ENCODE results near the gene TBC1D8. TPM values are rescaled to one million over a fixed set of nuclear protein-coding genes. Genes with fewer than 3 reads are reported as not detected.

TBC1D8 gene
- total and polyA plus RNA-seq, 2 of the 8 experiments (the other 6 are each of a cell fraction or from before 2014, with no cell fraction given), result 20.8 to 21.8 TPM

DNA sequence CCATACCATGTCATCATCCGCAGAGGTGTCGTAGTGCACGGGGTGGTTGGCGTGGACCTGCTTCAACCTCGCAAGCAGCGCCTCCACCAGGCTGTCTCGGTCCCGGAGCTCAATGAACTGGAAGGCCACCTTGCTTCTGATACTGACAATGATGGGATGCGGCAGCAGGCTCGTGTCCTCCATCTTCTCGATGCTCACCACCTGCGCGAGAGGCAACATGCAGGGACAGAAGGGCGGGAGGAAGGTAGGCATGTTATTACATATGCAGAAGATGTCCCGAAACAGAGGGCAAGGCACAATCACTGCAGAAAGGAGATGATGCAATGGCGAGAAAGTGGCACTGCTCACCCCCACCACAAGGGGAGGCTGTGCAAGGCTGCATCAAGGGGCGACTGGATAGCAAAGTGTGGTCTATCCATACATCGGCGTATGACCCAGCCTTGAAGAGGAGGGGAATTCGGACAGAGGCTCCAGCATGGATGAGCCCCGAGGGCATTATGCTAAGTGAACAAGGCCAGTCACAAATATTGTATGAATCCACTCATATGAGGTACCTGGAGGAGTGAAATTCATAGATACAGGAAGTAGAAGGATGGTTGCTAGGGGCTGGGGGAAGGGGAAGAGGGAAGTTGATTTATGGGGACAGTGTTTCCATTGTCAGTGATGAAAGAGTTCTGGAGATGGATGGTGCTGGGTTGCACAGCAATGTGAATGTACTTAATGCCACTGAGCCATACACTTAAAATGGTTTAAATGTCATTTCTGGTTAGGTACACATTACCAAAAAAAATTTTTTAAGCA lies 112.5 kb downstream of the TBC1D8 start:
- peak overlapping the region; percentile 93 for H2BK12ac ChIP-seq (ENCODE audit: low read depth, low read length)
- CTCF ChIA-PET (ENCODE audit: partially characterized antibody), result interaction anchor here (0.6 to 5.2 kb wide), 36 partner anchors 8 to 605 kb away, joined by 3 to 64 read pairs (median 6); partner anchors contain the start of gene TBC1D8
- no peak for TF ChIP-seq TAF7 (optimal IDR thresholded peaks at IDR 0.05; ENCODE audit: borderline replicate concordance, low read depth, low read length)
- TF ChIP-seq RNF2 (IDR thresholded peaks at IDR 0.05; ENCODE audit: borderline replicate concordance, low read depth, low read length, missing control alignments, poor library complexity, severe bottlenecking), result no peak
- TF ChIP-seq KDM5A (IDR thresholded peaks at IDR 0.05; ENCODE audit: low read length), result no peak
- TF ChIP-seq EGR1 (IDR thresholded peaks at IDR 0.05; ENCODE audit: borderline replicate concordance, low read depth, low read length), result no peak
- no peak for TF ChIP-seq SIX5 (IDR thresholded peaks at IDR 0.05; ENCODE audit: low read depth, low read length)
- no peak for TF ChIP-seq GTF2F1 (IDR thresholded peaks at IDR 0.05; ENCODE audit: borderline replicate concordance, low read depth, low read length)
- TF ChIP-seq ZNF274 (IDR thresholded peaks at IDR 0.05; ENCODE audit: borderline replicate concordance, extremely low read depth, low read length), result no peak
- TF ChIP-seq NRF1 (IDR thresholded peaks at IDR 0.05; ENCODE audit: low read depth, low read length), result no peak
- no peak for TF ChIP-seq GABPA (IDR thresholded peaks at IDR 0.05; ENCODE audit: borderline replicate concordance, insufficient read depth, low read length)
- TF ChIP-seq RBBP5 (IDR thresholded peaks at IDR 0.05; ENCODE audit: borderline replicate concordance, low read depth, low read length), result no peak
- TF ChIP-seq MAFK (IDR thresholded peaks at IDR 0.05; ENCODE audit: low read depth, low read length), result no peak

More for the DNA sequence above, 112.5 kb downstream of the TBC1D8 start:
- FAIRE-seq (no peak), DNase-seq (ENCODE audit: low read depth in 1 of 2, low spot score in 2 of 2) (peak in 1 of 2 experiments; percentile 68)
- Histone ChIP-seq H2BK120ac (replicated peaks; ENCODE audit: low read depth, low read length) (no peak overlapping the region), H2BK15ac (ENCODE audit: low read length) (no peak overlapping the region), H3K9ac (replicated peaks in 1 of 4; ENCODE audit: extremely low read depth in 1 of 4, low read depth in 3 of 4, low read length in 3 of 4) (no peak overlapping the region), H2AK5ac (ENCODE audit: low read depth, low read length) (peak overlapping the region; percentile 18; the same call in 1 of the 2 replicates), H3K36me3 (ENCODE audit: control insufficient read depth in 2 of 4, insufficient read depth in 4 of 4, low read length in 3 of 4) (peaks cover 0 to 4% (median 0%) of the 10 kb centered on the region in 4 experiments; a peak in 2 of 8 replicates), H3K4me3 (ENCODE audit: extremely low read depth in 1 of 4, insufficient read depth in 2 of 4, low read depth in 3 of 4, low read length in 4 of 4) (no peak overlapping the region), H2AFZ (ENCODE audit: low read length) (no peak overlapping the region), H3K4me2 (ENCODE audit: insufficient read depth in 1 of 2, low read depth in 2 of 2, low read length in 2 of 2) (no peak overlapping the region), H4K91ac (replicated peaks; ENCODE audit: insufficient read length, low read length) (peak overlapping the region; percentile 75), H3K23me2 (ENCODE audit: low read depth, low read length) (no peaks in the 10 kb centered on the region), H4K8ac (ENCODE audit: extremely low read depth, insufficient read depth, low read length) (peak overlapping the region; percentile 54; the same call in 1 of the 2 replicates), H3K4me1 (replicated peaks in 1 of 4; ENCODE audit: control insufficient read depth in 3 of 4, insufficient read depth in 4 of 4, low read length in 3 of 4) (no peaks in the 10 kb centered on the region; a peak in 1 of 7 replicates), H3K23ac (ENCODE audit: insufficient read length) (no peak overlapping the region), H2BK20ac (ENCODE audit: low read length) (peak overlapping the region; percentile 6; the same call in 1 of the 2 replicates), H4K20me1 (replicated peaks in 1 of 2; ENCODE audit: control insufficient read depth in 1 of 2, insufficient read depth in 2 of 2, low read length in 2 of 2) (no peaks in the 10 kb centered on the region), H3K14ac (ENCODE audit: insufficient read length) (no peak overlapping the region), H2BK5ac (ENCODE audit: low read depth, low read length) (peak overlapping the region; percentile 50), H3K27ac (ENCODE audit: low read depth, low read length) (peak overlapping the region; percentile 32; the same call in 1 of the 2 replicates), H3K9me3 (ENCODE audit: insufficient read depth in 2 of 2, low read depth in 1 of 2, low read length in 1 of 2) (no peaks in the 10 kb centered on the region), H3K56ac (replicated peaks; ENCODE audit: insufficient read length, low read depth, low read length) (no peak overlapping the region), H3K79me1 (ENCODE audit: low read depth, low read length) (no peaks in the 10 kb centered on the region), H3K79me2 (ENCODE audit: control insufficient read depth in 1 of 2, insufficient read depth in 2 of 2, low read length in 2 of 2) (no peaks in the 10 kb centered on the region), H4K5ac (ENCODE audit: insufficient read length, low read depth, low read length) (no peak overlapping the region), H3K18ac (ENCODE audit: extremely low read depth, low read length) (no peak overlapping the region; the same call in 1 of the 2 replicates), H3K4ac (replicated peaks; ENCODE audit: insufficient read length, low read depth, low read length) (no peak overlapping the region), H3K27me3 (replicated peaks in 1 of 4; ENCODE audit: control insufficient read depth in 3 of 4, extremely low read depth in 1 of 4, insufficient read depth in 3 of 4, low read length in 3 of 4) (no peaks in the 10 kb centered on the region)
- WGBS, 2 experiments (ENCODE audit: extremely low coverage in 1 of 2, insufficient coverage in 1 of 2, insufficient read length in 1 of 2, insufficient replicate concordance in 2 of 2, low coverage in 1 of 2, low lambda C conversion rate in 2 of 2, missing lambda C conversion rate in 1 of 2), result 88% methylated on average over 21 of the region's 21 CpGs; no CpG with 5 or more reads in 1 of the 2 experiments
- POLR2A ChIA-PET (ENCODE audit: partially characterized antibody), result interaction anchor here (1.0 to 2.6 kb wide), 6 partner anchors 11 to 122 kb away, joined by 3 to 24 read pairs (median 4); partner anchors contain the start of genes RPL31 and TBC1D8
